GM18505 (cell line): ENCODE results near the gene DMRTA2.

ENCODE experiments used
- ATAC-seq: cut with Tn5 transposase; IDR thresholded peaks from one replicate; pipeline ENCODE4 v1.9.1; 2021; ENCODE audit not compliant: unreplicated experiment
- POLR2A ChIP-seq: IDR thresholded peaks from 4 replicates; pipeline ENCODE4 v1.6.1; 2011; ENCODE audit warnings: borderline replicate concordance; ENCODE audit not compliant: insufficient read depth, insufficient read length; ENCODE audit errors: extremely low read depth

DMRTA2 gene

GRCh38 chr1:50422946-50423669, at the start of gene DMRTA2:
TSS of gene DMRTA2 (minus strand) at chr1:50423443. CDS start at chr1:50421536, 1,907 bp downstream.
- ATAC-seq: no peak

GRCh38 chr1:50471967-50472366, 48.7 kb upstream of the DMRTA2 start:
- no peak for TF ChIP-seq POLR2A
- ATAC-seq: no peak

More at GRCh38 chr1:50422946-50423669, at the start of gene DMRTA2:
- no peak for TF ChIP-seq POLR2A

GRCh38 chr1:50462964-50463363, 39.7 kb upstream of the DMRTA2 start:
- TF ChIP-seq POLR2A: no peak
- ATAC-seq: no peak

- TF ChIP-seq POLR2A: no peak
- no peak for ATAC-seq
Observed at GRCh38 chr1:50458507-50458906, 35.3 kb upstream of the DMRTA2 start.

- no peak for TF ChIP-seq POLR2A
- ATAC-seq: no peak
Observed at GRCh38 chr1:50454911-50455310, 31.7 kb upstream of the DMRTA2 start.

- TF ChIP-seq POLR2A: no peak
- no peak for ATAC-seq
Observed at GRCh38 chr1:50453266-50453665, 30.0 kb upstream of the DMRTA2 start.

- TF ChIP-seq POLR2A: no peak
- ATAC-seq: no peak
Observed at GRCh38 chr1:50452700-50453099, 29.5 kb upstream of the DMRTA2 start.

- no peak for ATAC-seq
Observed at GRCh38 chr1:50450861-50451653, 27.8 kb upstream of the DMRTA2 start.

GRCh38 chr1:50447961-50448360, 24.7 kb upstream of the DMRTA2 start:
- no peak for TF ChIP-seq POLR2A
- ATAC-seq: no peak

More at GRCh38 chr1:50450861-50451653, 27.8 kb upstream of the DMRTA2 start:
- TF ChIP-seq POLR2A: no peak

- no peak for TF ChIP-seq POLR2A
- ATAC-seq: no peak
Observed at GRCh38 chr1:50441183-50441582, 17.9 kb upstream of the DMRTA2 start.

- no peak for ATAC-seq
- TF ChIP-seq POLR2A: no peak
Observed at GRCh38 chr1:50438945-50439344, 15.7 kb upstream of the DMRTA2 start.

GRCh38 chr1:50436489-50436888, 13.2 kb upstream of the DMRTA2 start:
- no peak for TF ChIP-seq POLR2A
- no peak for ATAC-seq

GRCh38 chr1:50430010-50430405, 6.8 kb upstream of the DMRTA2 start:
- ATAC-seq: no peak
- no peak for TF ChIP-seq POLR2A

- no peak for TF ChIP-seq POLR2A
- no peak for ATAC-seq
Observed at GRCh38 chr1:50427818-50428779, 4.9 kb upstream of the DMRTA2 start.
